WI38 (cell line): ENCODE data around the gene SLC4A5.

Experiments
- H3K4me3 ChIP-seq: 2 replicates; pipeline ENCODE4 v1.5.1; 2011; ENCODE audit warnings: low read depth, mild to moderate bottlenecking, control low read depth, low read length
- TF ChIP-seq, protein P1 (sequence below): IDR thresholded peaks from 2 replicates; pipeline ENCODE4 v1.5.1; 2012; ENCODE audit warnings: low read depth, mild to moderate bottlenecking, control low read depth, low read length

Gene SLC4A5

DNA sequence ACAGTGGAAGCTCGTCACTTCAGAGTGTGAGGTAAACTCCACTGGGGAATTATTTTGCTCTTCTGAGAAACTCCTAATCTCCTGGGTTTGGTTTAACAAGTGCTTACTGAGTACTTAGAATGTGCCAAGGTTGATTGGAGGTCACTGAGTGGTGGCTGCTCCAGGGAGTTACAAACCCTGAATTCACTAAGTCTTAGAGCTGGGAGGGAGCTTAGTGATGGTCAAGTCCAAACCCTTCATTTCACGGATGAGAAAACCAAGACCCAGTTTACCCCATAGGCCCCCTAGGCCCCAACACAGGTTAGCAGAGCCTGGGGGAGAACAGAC is 52.0 kb downstream of the SLC4A5 start:
- TF ChIP-seq, protein P1, sequence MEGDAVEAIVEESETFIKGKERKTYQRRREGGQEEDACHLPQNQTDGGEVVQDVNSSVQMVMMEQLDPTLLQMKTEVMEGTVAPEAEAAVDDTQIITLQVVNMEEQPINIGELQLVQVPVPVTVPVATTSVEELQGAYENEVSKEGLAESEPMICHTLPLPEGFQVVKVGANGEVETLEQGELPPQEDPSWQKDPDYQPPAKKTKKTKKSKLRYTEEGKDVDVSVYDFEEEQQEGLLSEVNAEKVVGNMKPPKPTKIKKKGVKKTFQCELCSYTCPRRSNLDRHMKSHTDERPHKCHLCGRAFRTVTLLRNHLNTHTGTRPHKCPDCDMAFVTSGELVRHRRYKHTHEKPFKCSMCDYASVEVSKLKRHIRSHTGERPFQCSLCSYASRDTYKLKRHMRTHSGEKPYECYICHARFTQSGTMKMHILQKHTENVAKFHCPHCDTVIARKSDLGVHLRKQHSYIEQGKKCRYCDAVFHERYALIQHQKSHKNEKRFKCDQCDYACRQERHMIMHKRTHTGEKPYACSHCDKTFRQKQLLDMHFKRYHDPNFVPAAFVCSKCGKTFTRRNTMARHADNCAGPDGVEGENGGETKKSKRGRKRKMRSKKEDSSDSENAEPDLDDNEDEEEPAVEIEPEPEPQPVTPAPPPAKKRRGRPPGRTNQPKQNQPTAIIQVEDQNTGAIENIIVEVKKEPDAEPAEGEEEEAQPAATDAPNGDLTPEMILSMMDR: no peak
- no peak overlapping the region for H3K4me3 ChIP-seq

DNA sequence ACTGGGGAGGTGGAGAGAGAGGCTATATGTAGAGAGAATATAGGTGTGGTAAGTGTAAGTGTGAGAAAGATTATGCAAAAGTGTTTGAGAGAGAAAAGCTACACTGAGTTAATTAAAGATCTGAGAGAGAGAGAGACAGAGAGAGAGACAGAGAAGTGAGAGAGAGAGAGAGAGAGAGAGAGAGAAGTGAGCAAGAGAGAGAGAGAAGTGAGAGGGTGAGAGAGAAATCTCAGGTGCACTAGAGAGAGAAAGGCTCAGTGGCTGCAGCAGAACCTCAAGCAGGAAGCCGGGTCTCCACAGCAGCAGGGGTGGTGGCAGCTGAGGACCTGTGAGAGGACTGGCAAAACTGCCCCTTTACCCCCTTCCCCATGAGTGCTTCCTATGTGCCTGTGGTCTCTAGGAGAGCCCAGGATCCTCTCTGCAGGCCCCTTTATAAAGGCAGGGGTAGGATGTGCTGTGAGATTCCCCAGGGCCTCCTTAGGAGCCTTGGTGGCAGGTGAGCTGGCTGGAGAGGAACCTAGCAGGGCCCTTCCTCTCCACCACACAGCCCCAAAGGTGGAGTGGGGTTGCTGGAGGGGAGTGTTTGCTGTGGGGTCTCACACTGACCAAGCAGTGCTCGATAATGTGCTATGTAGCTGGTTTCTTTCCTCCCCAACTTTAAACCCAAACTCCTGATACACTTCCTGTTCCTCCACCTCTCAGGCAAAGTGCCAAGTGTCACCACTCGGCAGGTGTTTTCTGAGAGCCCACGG is 52.6 kb downstream of the SLC4A5 start:
- TF ChIP-seq, protein P1: no peak

GRCh38 chr2:74290066-74290465 is 53.1 kb downstream of the SLC4A5 start:
- TF ChIP-seq, protein P1: no peak
- H3K4me3 ChIP-seq: no peak overlapping the region

More for the DNA sequence above, 52.6 kb downstream of the SLC4A5 start:
- no peak overlapping the region for H3K4me3 ChIP-seq

DNA sequence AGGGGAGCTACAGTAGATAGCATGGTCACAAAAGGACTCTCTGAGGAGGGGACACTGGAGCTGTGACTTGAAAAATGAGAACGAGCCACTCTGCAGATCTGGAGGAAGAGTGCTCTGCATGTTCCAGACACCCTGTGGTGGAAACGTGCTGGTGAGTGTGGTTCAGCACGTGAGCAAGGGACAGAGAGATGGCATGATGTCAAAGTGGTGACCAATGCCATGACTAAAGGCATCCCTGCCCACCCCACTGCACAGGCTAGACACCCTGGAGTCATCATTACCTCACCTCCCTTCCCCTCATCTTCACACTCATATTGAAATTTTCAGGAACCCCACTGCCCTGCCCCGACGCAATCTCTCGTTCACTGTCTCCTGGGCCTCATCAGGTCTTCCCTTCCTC is 56.5 kb downstream of the SLC4A5 start:
- H3K4me3 ChIP-seq: no peak overlapping the region
- TF ChIP-seq, protein P1: no peak

GRCh38 chr2:74281141-74281975 is 61.9 kb downstream of the SLC4A5 start:
- TF ChIP-seq, protein P1: no peak
- H3K4me3 ChIP-seq: no peak overlapping the region

GRCh38 chr2:74278694-74279093 is 64.5 kb downstream of the SLC4A5 start:
- no peak overlapping the region for H3K4me3 ChIP-seq
- TF ChIP-seq, protein P1: no peak

- TF ChIP-seq, protein P1: no peak
- H3K4me3 ChIP-seq: no peak overlapping the region
These were observed 65.0 kb downstream of the SLC4A5 start for GRCh38 chr2:74278176-74278575.
